ENCODE data around the gene NELFCD.
"Not testable (repeated sequence)": the region's sequence is repeated elsewhere in the genome, so short reads cannot be mapped to it uniquely, and the experiment has no call there.

The NELFCD gene

DNA sequence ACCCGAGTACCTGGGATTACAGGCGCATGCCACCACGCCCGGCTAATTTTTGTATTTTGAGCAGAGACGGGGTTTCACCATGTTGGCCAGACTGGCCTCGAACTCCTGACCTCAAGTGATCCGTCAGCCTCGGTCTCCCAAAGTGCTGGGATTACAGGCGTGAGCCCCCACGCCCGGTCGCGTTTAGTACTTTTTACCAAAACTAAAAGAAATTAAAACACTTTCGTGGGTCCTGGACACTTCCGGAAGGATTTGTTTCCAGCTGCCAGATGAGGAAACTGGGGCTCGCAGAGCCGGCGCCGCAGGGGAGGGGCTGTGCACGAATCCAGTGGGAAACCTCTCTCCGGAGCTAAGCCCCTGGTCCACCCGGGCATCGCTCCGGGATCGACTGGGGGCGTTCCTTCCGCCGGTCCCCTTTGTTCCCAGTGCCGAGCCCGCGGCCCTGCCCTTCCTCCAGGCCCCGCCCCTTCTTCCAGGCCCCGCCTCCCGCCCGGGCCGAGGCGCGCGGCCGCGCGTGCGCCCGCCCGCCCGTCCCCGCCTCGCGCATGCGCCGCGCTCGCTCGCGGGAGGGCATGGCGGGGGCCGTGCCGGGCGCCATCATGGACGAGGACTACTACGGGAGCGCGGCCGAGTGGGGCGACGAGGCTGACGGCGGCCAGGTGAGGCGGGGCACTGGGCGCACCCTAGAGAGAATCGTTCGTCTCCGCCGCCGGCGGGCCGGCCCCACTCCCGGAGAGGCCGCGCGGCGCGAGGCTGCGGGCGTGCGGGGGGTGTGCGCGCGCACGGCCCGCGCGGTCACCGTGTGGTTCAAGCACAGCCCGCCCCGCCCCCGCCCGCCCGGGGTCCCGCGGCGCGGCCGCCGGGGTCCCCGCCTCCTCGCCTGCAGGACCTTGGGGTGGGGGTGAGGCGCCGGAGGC lies at the start of gene NELFCD:
TSS of gene NELFCD (plus strand) at position 546 of the 917 bp plus-strand sequence. CDS start at position 600, 54 bp downstream.
- peak; percentile 93 for DNase-seq

DNA sequence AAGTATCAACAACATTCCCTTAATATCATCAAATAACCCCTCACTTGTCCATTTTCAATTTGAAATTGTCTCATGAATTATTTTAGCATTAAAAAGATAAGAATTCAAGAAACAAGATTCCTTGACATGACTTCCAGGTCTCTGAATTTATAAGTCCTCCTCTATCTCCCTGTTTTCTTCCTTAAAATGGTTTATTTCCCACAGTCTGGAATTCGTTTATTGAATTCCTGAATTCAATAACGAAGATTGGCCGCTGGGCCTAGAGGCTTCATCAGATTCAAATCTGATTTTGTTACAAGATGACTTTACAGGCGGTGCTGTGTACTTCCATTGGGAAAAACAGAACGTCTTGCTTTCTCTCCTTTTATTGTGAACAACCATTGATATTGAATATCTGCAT lies 48.9 kb upstream of the NELFCD start:
- DNase-seq, result no peak

- no peak for DNase-seq
These were observed 43.0 kb upstream of the NELFCD start for GRCh38 chr20:58938078-58938477.

DNA sequence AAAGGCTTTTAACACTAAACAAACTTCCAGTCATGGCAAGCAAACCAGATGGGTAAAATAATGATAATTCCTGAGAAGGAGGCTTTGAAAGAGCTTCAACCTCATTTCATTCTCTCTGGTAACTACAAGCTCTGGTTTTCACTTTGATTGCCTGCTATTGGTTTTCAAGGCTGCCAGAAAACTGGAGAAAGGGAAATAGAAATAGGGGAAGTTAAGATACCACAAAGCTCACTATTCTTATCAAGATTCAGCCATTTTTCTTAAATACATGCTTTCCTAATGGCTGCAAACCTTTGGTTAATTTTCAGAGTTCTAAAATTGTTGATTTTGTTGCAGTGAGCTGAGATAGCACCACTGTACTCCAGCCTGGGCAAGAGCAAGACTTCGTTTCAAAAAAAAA lies 42.5 kb upstream of the NELFCD start:
- no peak for DNase-seq

- DNase-seq, result no peak
These were observed 39.6 kb upstream of the NELFCD start for GRCh38 chr20:58941471-58941870.

GRCh38 chr20:58942549-58942948 lies 38.5 kb upstream of the NELFCD start:
- DNase-seq, result no peak

- peak; percentile 68 for DNase-seq
These were observed 36.4 kb upstream of the NELFCD start for GRCh38 chr20:58944610-58945009.

DNA sequence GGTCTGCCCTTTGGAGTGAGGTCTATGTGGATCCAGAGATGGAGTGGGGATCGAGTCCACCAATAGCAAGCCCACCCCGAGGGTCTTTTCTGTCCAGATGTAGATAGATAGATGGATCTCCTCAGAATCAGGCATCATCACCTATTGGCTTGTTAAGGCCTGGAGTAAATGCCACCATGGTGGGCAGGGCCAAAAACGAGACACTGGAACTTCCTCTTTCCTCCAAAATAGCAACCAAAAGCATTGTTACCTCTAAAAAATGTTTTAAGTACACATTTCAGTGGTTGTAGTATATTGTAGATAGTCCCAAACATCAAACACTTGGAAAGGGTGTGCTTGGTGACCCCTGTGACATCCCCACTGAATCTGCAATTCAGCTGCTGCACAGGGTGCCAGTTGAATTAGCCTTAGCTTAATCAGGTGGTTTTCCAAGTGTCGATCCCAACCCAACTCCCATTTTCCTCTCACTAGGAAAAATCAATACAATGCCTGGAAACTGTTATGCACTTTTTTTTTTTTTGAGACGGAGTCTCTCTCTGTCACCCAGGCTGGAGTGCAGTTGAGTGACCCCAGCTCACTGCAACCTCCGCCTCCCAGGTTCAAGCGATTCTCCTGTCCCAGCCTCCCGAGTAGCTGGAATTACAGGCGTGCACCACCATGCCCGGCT lies 35.0 kb upstream of the NELFCD start:
- no peak for DNase-seq

GRCh38 chr20:58947797-58948388 lies 33.2 kb upstream of the NELFCD start:
- not testable (repeated sequence) for DNase-seq

GRCh38 chr20:58950603-58951002 lies 30.5 kb upstream of the NELFCD start:
- DNase-seq, result no peak

GRCh38 chr20:58953050-58953449 lies 28.0 kb upstream of the NELFCD start:
- DNase-seq, result no peak

GRCh38 chr20:58956078-58956477 lies 25.0 kb upstream of the NELFCD start:
- no peak for DNase-seq

DNA sequence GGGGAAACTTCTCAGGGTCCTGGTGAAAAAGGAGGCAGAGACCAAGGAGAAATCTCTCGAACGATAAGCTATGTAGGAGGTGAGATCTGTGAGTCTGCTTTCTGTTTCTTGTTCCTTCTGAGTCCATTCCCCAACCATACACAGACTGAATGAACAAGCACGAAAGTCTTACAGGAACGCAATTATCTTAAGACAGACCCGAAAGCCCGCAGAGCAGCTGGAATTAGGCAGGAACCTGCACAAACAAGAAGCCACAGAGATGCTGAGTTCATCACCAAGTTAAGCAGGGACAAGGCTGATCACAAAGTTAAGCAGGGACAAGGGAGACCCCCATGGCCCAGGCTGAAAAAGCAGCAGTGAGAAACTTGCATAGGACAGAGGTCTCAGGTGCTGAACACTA lies 21.4 kb upstream of the NELFCD start:
- DNase-seq, result no peak

GRCh38 chr20:58963060-58963584 lies 17.9 kb upstream of the NELFCD start:
- DNase-seq, result no peak

- DNase-seq, result not testable (repeated sequence)
These were observed 17.1 kb upstream of the NELFCD start for GRCh38 chr20:58963922-58964321.

DNA sequence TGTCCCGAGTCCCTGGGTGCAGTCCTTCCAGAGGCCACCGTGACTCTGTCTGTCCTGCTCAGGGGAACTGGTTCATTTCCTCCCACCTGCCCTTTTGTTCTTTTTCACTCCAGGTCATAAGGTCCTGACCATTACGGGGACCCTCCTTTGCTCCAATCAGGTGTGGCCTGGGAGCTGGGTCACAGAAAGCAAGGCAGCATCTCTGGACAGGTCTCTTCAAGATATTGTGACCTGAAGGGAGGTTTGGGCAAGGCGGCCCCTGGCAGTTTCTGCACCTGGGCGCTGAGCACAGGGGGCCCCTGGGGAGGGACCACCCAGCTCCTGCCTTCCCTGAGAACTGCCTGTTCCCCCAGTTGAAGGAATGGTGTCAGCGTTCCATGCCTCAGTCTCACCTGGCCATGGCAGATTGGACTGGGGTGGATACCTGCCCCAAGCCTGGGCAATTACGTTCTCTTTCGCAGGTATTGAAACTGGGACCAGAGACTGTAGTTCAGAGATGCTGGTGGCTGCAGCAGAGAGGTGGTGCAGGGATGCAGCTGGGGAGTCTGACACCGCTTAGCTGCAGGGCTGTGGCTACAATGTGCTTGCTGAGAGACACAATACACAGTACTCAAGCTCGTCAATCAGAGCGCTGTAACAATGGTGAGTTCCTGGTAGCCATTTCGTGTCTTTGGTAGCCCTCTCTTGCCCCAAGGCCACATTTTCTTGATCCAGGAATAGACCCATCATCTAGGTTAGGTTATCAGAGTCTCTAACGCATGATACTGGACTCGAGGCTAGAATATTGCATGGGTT lies 15.6 kb upstream of the NELFCD start:
- no peak for DNase-seq

GRCh38 chr20:58967652-58968429 lies 13.2 kb upstream of the NELFCD start:
- no peak for DNase-seq

- DNase-seq, result no peak
These were observed 11.6 kb upstream of the NELFCD start for GRCh38 chr20:58969439-58969838.

- DNase-seq, result no peak
These were observed 10.9 kb upstream of the NELFCD start for GRCh38 chr20:58970146-58970545.

- DNase-seq, result no peak
These were observed 9.6 kb upstream of the NELFCD start for GRCh38 chr20:58971429-58971828.

DNA sequence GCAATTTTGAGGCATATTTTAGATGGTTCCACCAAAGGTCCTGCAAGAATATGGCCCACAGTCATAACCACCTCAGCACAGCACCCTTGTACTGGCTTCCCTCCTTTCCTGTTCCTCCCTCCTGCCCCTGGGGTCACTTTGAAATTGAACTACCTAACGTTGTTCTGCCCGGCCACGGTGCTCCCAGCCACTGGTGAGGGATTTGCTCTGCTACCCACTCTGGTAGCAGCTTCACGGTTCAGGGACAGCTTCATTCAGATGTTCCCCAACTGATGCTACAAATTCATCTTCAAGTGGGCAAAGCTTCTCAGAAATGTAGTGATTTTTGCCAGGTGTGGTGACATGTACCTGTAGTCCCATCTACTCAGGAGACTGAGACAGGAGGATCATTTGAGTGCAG lies 7.9 kb upstream of the NELFCD start:
- DNase-seq, result peak; percentile 32

GRCh38 chr20:58973866-58974265 lies 7.2 kb upstream of the NELFCD start:
- no peak for DNase-seq

Measured in islet precursor cell (in vitro differentiated cells).